H1 (cell line): ENCODE data around the gene SLFN14. TPM values are rescaled to one million over a fixed set of nuclear protein-coding genes. Genes with fewer than 3 reads are reported as not detected.
A peak's percentile ranks its signal among the peaks of the same experiment; 100 is the strongest.

ENCODE experiments used
- CTCF ChIA-PET: fragments of 300-600 bp; sonication (Branson Sonifier 250); formaldehyde crosslinking; loops from one replicate; lab custom pipeline; 2021; ENCODE audit not compliant: partially characterized antibody; lab: Charles Lee
- POLR2A ChIA-PET: fragments of 300-600 bp; sonication (Branson Sonifier 250); formaldehyde crosslinking; loops from one replicate; lab custom pipeline; 2021; ENCODE audit warnings: inconsistent platforms; ENCODE audit not compliant: partially characterized antibody; lab: Charles Lee
- DNase-seq, 2 experiments: peaks; one replicate each; pipeline versions ENCODE4 v3.0.0 to v3.0.0-alpha.2; 2010 to 2022; ENCODE audit warnings: low spot score in 2 of 2, low read depth in 1 of 2, mixed read lengths in 1 of 2
- FAIRE-seq: peaks from 2 replicates; lab custom pipeline; 2011; peaks lifted over from hg19 to GRCh38; lab: Jason Lieb, UNC
- H2AFZ ChIP-seq: 2 replicates; pipeline ENCODE4 v1.8.1; 2012; ENCODE audit warnings: low read length, inconsistent platforms
- H2AK5ac ChIP-seq: 2 replicates; pipeline ENCODE4 v1.6.1; 2013; ENCODE audit warnings: low read depth, low read length
- H2BK120ac ChIP-seq: replicated peaks from 2 replicates; pipeline ENCODE3; 2013; ENCODE audit warnings: low read depth, low read length, inconsistent platforms
- H2BK12ac ChIP-seq: 2 replicates; pipeline ENCODE4 v1.6.1; 2013; ENCODE audit warnings: low read depth, low read length
- H2BK15ac ChIP-seq: 2 replicates; pipeline ENCODE4 v1.6.1; 2013; ENCODE audit warnings: low read length
- H2BK20ac ChIP-seq: 2 replicates; pipeline ENCODE4 v1.6.1; 2013; ENCODE audit warnings: low read length
- H2BK5ac ChIP-seq: 2 replicates; pipeline ENCODE4 v1.6.1; 2013; ENCODE audit warnings: low read depth, low read length
- H3K14ac ChIP-seq: 2 replicates; pipeline ENCODE4 v1.6.1; 2013; ENCODE audit warnings: inconsistent platforms; ENCODE audit not compliant: insufficient read length
- H3K18ac ChIP-seq: 2 replicates; pipeline ENCODE4 v1.6.1; 2013; ENCODE audit warnings: low read length; ENCODE audit errors: extremely low read depth
- H3K23ac ChIP-seq: 2 replicates; pipeline ENCODE4 v1.6.1; 2013; ENCODE audit warnings: inconsistent platforms; ENCODE audit not compliant: insufficient read length
- H3K23me2 ChIP-seq: 2 replicates; pipeline ENCODE4 v1.6.1; 2013; ENCODE audit warnings: low read depth, low read length
- H3K27ac ChIP-seq: 2 replicates; pipeline ENCODE4 v1.6.1; 2011; ENCODE audit warnings: low read depth, low read length, inconsistent platforms
- H3K27me3 ChIP-seq, 4 experiments: replicated peaks in 1 of 4; 1 replicate in 1 of 4; 2 replicates in 3 of 4; pipeline versions ENCODE4 v1.6.1 to v1.8.1; 2011 to 2013; ENCODE audit warnings: low read length in 3 of 4, mild to moderate bottlenecking in 3 of 4, inconsistent platforms in 2 of 4, mixed read lengths in 2 of 4, moderate library complexity in 1 of 4; ENCODE audit not compliant: control insufficient read depth in 3 of 4, insufficient read depth in 3 of 4; ENCODE audit errors: extremely low read depth in 1 of 4
- H3K36me3 ChIP-seq, 4 experiments: 2 replicates each; pipeline versions ENCODE4 v1.6.1 to v1.8.1; 2011 to 2013; ENCODE audit warnings: mild to moderate bottlenecking in 4 of 4, low read length in 3 of 4, moderate library complexity in 2 of 4, control low read depth in 1 of 4, inconsistent platforms in 1 of 4; ENCODE audit not compliant: insufficient read depth in 4 of 4, control insufficient read depth in 2 of 4
- H3K4ac ChIP-seq: replicated peaks from 2 replicates; pipeline ENCODE3; 2013; ENCODE audit warnings: low read length, low read depth, mixed read lengths, inconsistent platforms; ENCODE audit not compliant: insufficient read length
- H3K4me1 ChIP-seq, 4 experiments: replicated peaks in 1 of 4; 1 replicate in 1 of 4; 2 replicates in 3 of 4; pipeline versions ENCODE4 v1.6.1 to v1.8.1; 2011 to 2013; ENCODE audit warnings: low read length in 3 of 4, inconsistent platforms in 2 of 4, mixed read lengths in 1 of 4; ENCODE audit not compliant: insufficient read depth in 4 of 4, control insufficient read depth in 3 of 4
- H3K4me2 ChIP-seq, 2 experiments: 2 replicates each; pipeline versions ENCODE4 v1.6.1 to v1.8.1; 2011 to 2013; ENCODE audit warnings: low read depth in 2 of 2, low read length in 2 of 2, control low read depth in 1 of 2, inconsistent platforms in 1 of 2, mild to moderate bottlenecking in 1 of 2; ENCODE audit not compliant: insufficient read depth in 1 of 2
- H3K4me3 ChIP-seq, 4 experiments: fragments of 200-600, 300-600 bp in 1 of 4; sonication (generic), shearing (Covaris generic), sonication (Bioruptor Twin) in 1 of 4; 2 replicates each; pipeline versions ENCODE4 v1.5.1 to v1.8.1; 2011 to 2016; ENCODE audit warnings: low read length in 4 of 4, low read depth in 3 of 4, control low read depth in 2 of 4, inconsistent platforms in 2 of 4, mild to moderate bottlenecking in 2 of 4, mixed read lengths in 1 of 4, moderate library complexity in 1 of 4; ENCODE audit not compliant: insufficient read depth in 2 of 4; ENCODE audit errors: extremely low read depth in 1 of 4
- H3K56ac ChIP-seq: replicated peaks from 2 replicates; pipeline ENCODE3; 2013; ENCODE audit warnings: low read depth, mild to moderate bottlenecking, mixed read lengths, low read length, inconsistent platforms; ENCODE audit not compliant: insufficient read length
- H3K79me1 ChIP-seq: 2 replicates; pipeline ENCODE4 v1.6.1; 2013; ENCODE audit warnings: low read depth, low read length, control low read depth
- H3K79me2 ChIP-seq, 2 experiments: 2 replicates each; pipeline versions ENCODE4 v1.6.1 to v1.8.1; 2012 to 2013; ENCODE audit warnings: low read length in 2 of 2, mild to moderate bottlenecking in 2 of 2, inconsistent platforms in 1 of 2; ENCODE audit not compliant: insufficient read depth in 2 of 2, control insufficient read depth in 1 of 2
- H3K9ac ChIP-seq, 4 experiments: replicated peaks in 1 of 4; 1 replicate in 1 of 4; 2 replicates in 3 of 4; pipeline versions ENCODE4 v1.6.1 to v1.8.1; 2011 to 2013; ENCODE audit warnings: low read depth in 3 of 4, low read length in 3 of 4, control low read depth in 2 of 4, mild to moderate bottlenecking in 2 of 4, moderate library complexity in 2 of 4, inconsistent platforms in 1 of 4; ENCODE audit errors: extremely low read depth in 1 of 4
- H3K9me3 ChIP-seq, 2 experiments: 2 replicates each; pipeline versions ENCODE4 v1.6.1 to v1.8.1; 2012 to 2013; ENCODE audit warnings: mild to moderate bottlenecking in 2 of 2, moderate library complexity in 2 of 2, control low read depth in 1 of 2, inconsistent platforms in 1 of 2, low read depth in 1 of 2, low read length in 1 of 2, mixed read lengths in 1 of 2; ENCODE audit not compliant: insufficient read depth in 2 of 2
- H4K20me1 ChIP-seq, 2 experiments: replicated peaks in 1 of 2; 2 replicates each; pipeline versions ENCODE3 to v1.8.1; 2011 to 2013; ENCODE audit warnings: inconsistent platforms in 2 of 2, low read length in 2 of 2, mild to moderate bottlenecking in 1 of 2; ENCODE audit not compliant: insufficient read depth in 2 of 2, control insufficient read depth in 1 of 2
- H4K5ac ChIP-seq: 2 replicates; pipeline ENCODE4 v1.6.1; 2013; ENCODE audit warnings: low read length, low read depth, mixed read lengths, inconsistent platforms; ENCODE audit not compliant: insufficient read length
- H4K8ac ChIP-seq: 2 replicates; pipeline ENCODE4 v1.8.0; 2013; ENCODE audit warnings: mild to moderate bottlenecking, moderate library complexity, low read length, inconsistent platforms; ENCODE audit not compliant: insufficient read depth; ENCODE audit errors: extremely low read depth
- H4K91ac ChIP-seq: replicated peaks from 2 replicates; pipeline ENCODE3; 2013; ENCODE audit warnings: low read length, mixed read lengths, inconsistent platforms; ENCODE audit not compliant: insufficient read length
- CHD1 ChIP-seq: IDR thresholded peaks from 2 replicates; pipeline ENCODE4 v1.6.1; 2012; ENCODE audit warnings: low read depth, low read length, improper control_type of control experiment
- SIRT6 ChIP-seq: IDR thresholded peaks from one replicate; pipeline ENCODE4 v1.7.1; 2012; ENCODE audit warnings: low read length, inconsistent platforms
- SP2 ChIP-seq: IDR thresholded peaks from 2 replicates; pipeline ENCODE4 v1.6.1; 2012; ENCODE audit warnings: mild to moderate bottlenecking, low read length, inconsistent platforms
- WGBS, 2 experiments: shearing (Covaris generic) in 1 of 2; methylation state at CpG; one replicate each; pipeline versions ENCODE4 v1.1.6 to v1.1.7; 2013 to 2015; ENCODE audit warnings: low lambda C conversion rate in 2 of 2, mixed read lengths in 2 of 2, inconsistent platforms in 1 of 2, low coverage in 1 of 2, missing lambda C conversion rate in 1 of 2; ENCODE audit not compliant: insufficient replicate concordance in 2 of 2, insufficient coverage in 1 of 2, insufficient read length in 1 of 2; ENCODE audit errors: extremely low coverage in 1 of 2, missing lambda C conversion rate in 1 of 2; 5-methylcytosine and 5-hydroxymethylcytosine counted together
- polyA plus RNA-seq, 7 experiments: library from polyadenylated mRNA; depleted of rRNA in 3 of 7; stranded (reverse) in 5 of 7; unstranded in 2 of 7; fragments of >200 nt in 5 of 7; fragments of 200-250 nt in 2 of 7; gene quantifications; 1 replicate in 5 of 7; 2 replicates in 1 of 7; 4 replicates in 1 of 7; pipeline versions ENCODE4 v1.2.1 to v1.2.3, GENCODE V29; 2011 to 2013; ENCODE audit warnings: missing spikeins in 2 of 7, mixed read lengths in 2 of 7
- total RNA-seq: library from RNA; stranded (reverse); fragmentation: NEBNext Ultra II Directional; extraction: Animal tissue kit (Norgen Biotek cat#: 25700); gene quantifications from 2 replicates; pipeline ENCODE4 v1.2.1, GENCODE V29; 2021

Gene SLFN14
- total and polyA plus RNA-seq, 2 of the 8 experiments (the other 6 are each of a cell fraction or from before 2014, with no cell fraction given), result 0.03 TPM; not detected in 1

- Histone ChIP-seq H3K4ac (no peak overlapping the region), H3K9ac (no peak overlapping the region), H2BK20ac (no peak overlapping the region), H3K4me1 (peaks cover 0 to 4% (median 1%) of the 10 kb centered on the region in 4 experiments; a peak in 3 of 7 replicates), H2BK12ac (no peak overlapping the region), H2AK5ac (no peak overlapping the region), H4K91ac (no peak overlapping the region), H3K56ac (no peak overlapping the region), H2BK120ac (no peak overlapping the region), H3K79me1 (no peaks in the 10 kb centered on the region; the same call in 1 of the 2 replicates), H4K20me1 (peaks cover 0 to 1% of the 10 kb centered on the region in 2 experiments), H3K18ac (no peak overlapping the region), H3K14ac (no peak overlapping the region), H3K4me2 (peak overlapping the region; percentile 77 to 98; a peak in 3 of 4 replicates), H2AFZ (no peak overlapping the region), H3K36me3 (peaks cover 0 to 2% (median under 1%) of the 10 kb centered on the region in 4 experiments; a peak in 1 of 8 replicates), H3K23ac (no peak overlapping the region), H4K8ac (no peak overlapping the region), H3K27ac (no peak overlapping the region), H2BK5ac (no peak overlapping the region), H3K23me2 (peaks cover 7% of the 10 kb centered on the region; the same call in 1 of the 2 replicates), H2BK15ac (no peak overlapping the region), H4K5ac (no peak overlapping the region), H3K4me3 (peak overlapping the region in 1 of 4 experiments; percentile 82; a peak in 2 of 8 replicates), H3K27me3 (no peaks in the 10 kb centered on the region; a peak in 1 of 7 replicates), H3K79me2 (peaks cover 5 to 34% of the 10 kb centered on the region in 2 experiments; a peak in 3 of 4 replicates), H3K9me3 (no peaks in the 10 kb centered on the region)
- POLR2A ChIA-PET, result interaction anchor here (1.7 kb wide), 1 partner anchor 9 kb away, joined by 14 read pairs; the partner anchor contains the start of gene PEX12
- TF ChIP-seq SP2 (no peak), SIRT6 (no peak), CHD1 (no peak)
- no peak for FAIRE-seq
- CTCF ChIA-PET, result interaction anchor here (0.7 kb wide), 1 partner anchor 31 kb away, joined by 4 read pairs; no protein-coding TSS in a partner anchor
- DNase-seq, result no peak
- 80% methylated on average over 2 of the region's 2 CpGs; no CpG with 5 or more reads in 1 of the 2 experiments for WGBS, 2 experiments
Observed at GRCh38 chr17:35569405-35569804, 8.8 kb upstream of the SLFN14 start.
